ENCODE data around the gene PET100. TPM values are rescaled to one million over a fixed set of nuclear protein-coding genes. Genes with fewer than 3 reads are reported as not detected.

Gene PET100
- total RNA-seq, 1 experiment from 2014 or later, result 126 TPM

GRCh38 chr19:7628589-7629311 is 843 bp upstream of the PET100 start:
- H3K79me2 ChIP-seq (ENCODE audit: insufficient read depth, low read length), result peaks cover 65% of the 10 kb centered on the region
- TF ChIP-seq SP1 (IDR thresholded peaks at IDR 0.05; ENCODE audit: low read depth), result no peak
- TF ChIP-seq YY1 (IDR thresholded peaks at IDR 0.05; ENCODE audit: extremely low read depth, insufficient replicate concordance, low read depth, low read length), result no peak
- TF ChIP-seq JUND (IDR thresholded peaks at IDR 0.05), result no peak
- TF ChIP-seq RAD21 (IDR thresholded peaks at IDR 0.05; ENCODE audit: low read depth), result no peak
- TF ChIP-seq, protein P1, sequence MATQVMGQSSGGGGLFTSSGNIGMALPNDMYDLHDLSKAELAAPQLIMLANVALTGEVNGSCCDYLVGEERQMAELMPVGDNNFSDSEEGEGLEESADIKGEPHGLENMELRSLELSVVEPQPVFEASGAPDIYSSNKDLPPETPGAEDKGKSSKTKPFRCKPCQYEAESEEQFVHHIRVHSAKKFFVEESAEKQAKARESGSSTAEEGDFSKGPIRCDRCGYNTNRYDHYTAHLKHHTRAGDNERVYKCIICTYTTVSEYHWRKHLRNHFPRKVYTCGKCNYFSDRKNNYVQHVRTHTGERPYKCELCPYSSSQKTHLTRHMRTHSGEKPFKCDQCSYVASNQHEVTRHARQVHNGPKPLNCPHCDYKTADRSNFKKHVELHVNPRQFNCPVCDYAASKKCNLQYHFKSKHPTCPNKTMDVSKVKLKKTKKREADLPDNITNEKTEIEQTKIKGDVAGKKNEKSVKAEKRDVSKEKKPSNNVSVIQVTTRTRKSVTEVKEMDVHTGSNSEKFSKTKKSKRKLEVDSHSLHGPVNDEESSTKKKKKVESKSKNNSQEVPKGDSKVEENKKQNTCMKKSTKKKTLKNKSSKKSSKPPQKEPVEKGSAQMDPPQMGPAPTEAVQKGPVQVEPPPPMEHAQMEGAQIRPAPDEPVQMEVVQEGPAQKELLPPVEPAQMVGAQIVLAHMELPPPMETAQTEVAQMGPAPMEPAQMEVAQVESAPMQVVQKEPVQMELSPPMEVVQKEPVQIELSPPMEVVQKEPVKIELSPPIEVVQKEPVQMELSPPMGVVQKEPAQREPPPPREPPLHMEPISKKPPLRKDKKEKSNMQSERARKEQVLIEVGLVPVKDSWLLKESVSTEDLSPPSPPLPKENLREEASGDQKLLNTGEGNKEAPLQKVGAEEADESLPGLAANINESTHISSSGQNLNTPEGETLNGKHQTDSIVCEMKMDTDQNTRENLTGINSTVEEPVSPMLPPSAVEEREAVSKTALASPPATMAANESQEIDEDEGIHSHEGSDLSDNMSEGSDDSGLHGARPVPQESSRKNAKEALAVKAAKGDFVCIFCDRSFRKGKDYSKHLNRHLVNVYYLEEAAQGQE (IDR thresholded peaks at IDR 0.05; ENCODE audit: low read depth), result no peak
- TF ChIP-seq SIN3A (IDR thresholded peaks at IDR 0.05; ENCODE audit: low read depth), result no peak
- TF ChIP-seq CBX3 (IDR thresholded peaks at IDR 0.05; ENCODE audit: low read depth), result no peak
- TF ChIP-seq SRF (IDR thresholded peaks at IDR 0.05; ENCODE audit: low read depth), result no peak
- TF ChIP-seq EGR1 (IDR thresholded peaks at IDR 0.05; ENCODE audit: low read depth), result no peak
- TF ChIP-seq POLR2A (IDR thresholded peaks at IDR 0.05; ENCODE audit: borderline replicate concordance, extremely low read depth, insufficient read depth, insufficient read length), result no peak
- TF ChIP-seq ELF1 (IDR thresholded peaks at IDR 0.05; ENCODE audit: borderline replicate concordance, low read depth), result no peak
- no peak for TF ChIP-seq CEBPB (IDR thresholded peaks at IDR 0.05; ENCODE audit: low read depth)
- no peak for TF ChIP-seq FOSL1 (IDR thresholded peaks at IDR 0.05; ENCODE audit: low read depth)
- TF ChIP-seq, protein P2, sequence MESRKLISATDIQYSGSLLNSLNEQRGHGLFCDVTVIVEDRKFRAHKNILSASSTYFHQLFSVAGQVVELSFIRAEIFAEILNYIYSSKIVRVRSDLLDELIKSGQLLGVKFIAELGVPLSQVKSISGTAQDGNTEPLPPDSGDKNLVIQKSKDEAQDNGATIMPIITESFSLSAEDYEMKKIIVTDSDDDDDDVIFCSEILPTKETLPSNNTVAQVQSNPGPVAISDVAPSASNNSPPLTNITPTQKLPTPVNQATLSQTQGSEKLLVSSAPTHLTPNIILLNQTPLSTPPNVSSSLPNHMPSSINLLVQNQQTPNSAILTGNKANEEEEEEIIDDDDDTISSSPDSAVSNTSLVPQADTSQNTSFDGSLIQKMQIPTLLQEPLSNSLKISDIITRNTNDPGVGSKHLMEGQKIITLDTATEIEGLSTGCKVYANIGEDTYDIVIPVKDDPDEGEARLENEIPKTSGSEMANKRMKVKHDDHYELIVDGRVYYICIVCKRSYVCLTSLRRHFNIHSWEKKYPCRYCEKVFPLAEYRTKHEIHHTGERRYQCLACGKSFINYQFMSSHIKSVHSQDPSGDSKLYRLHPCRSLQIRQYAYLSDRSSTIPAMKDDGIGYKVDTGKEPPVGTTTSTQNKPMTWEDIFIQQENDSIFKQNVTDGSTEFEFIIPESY (IDR thresholded peaks at IDR 0.05; ENCODE audit: extremely low read depth, insufficient replicate concordance, low read length), result no peak
- TF ChIP-seq, protein P3, sequence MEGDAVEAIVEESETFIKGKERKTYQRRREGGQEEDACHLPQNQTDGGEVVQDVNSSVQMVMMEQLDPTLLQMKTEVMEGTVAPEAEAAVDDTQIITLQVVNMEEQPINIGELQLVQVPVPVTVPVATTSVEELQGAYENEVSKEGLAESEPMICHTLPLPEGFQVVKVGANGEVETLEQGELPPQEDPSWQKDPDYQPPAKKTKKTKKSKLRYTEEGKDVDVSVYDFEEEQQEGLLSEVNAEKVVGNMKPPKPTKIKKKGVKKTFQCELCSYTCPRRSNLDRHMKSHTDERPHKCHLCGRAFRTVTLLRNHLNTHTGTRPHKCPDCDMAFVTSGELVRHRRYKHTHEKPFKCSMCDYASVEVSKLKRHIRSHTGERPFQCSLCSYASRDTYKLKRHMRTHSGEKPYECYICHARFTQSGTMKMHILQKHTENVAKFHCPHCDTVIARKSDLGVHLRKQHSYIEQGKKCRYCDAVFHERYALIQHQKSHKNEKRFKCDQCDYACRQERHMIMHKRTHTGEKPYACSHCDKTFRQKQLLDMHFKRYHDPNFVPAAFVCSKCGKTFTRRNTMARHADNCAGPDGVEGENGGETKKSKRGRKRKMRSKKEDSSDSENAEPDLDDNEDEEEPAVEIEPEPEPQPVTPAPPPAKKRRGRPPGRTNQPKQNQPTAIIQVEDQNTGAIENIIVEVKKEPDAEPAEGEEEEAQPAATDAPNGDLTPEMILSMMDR (IDR thresholded peaks at IDR 0.05 in 2 of 3, conservative IDR thresholded peaks at IDR 0.05 in 1 of 3; ENCODE audit: borderline replicate concordance in 1 of 3, insufficient read depth in 1 of 3, low read depth in 2 of 3, low read length in 2 of 3), result no peak
- ChIA-PET CTCF (interaction anchor here (1.0 to 1.7 kb wide), 3 partner anchors 52 to 784 kb away, joined by 4 to 11 read pairs (median 6); partner anchors contain the start of genes MARCHF2 and TRAPPC5), RAD21 (ENCODE audit: low non-redundant PET in 1 of 2, low total read pairs in 2 of 2, uncharacterized antibody in 2 of 2, unreplicated experiment in 2 of 2) (interaction anchor here (0.6 to 0.8 kb wide), 3 partner anchors 60 to 272 kb away, joined by 3 read pairs; no protein-coding TSS in a partner anchor), POLR2A (interaction anchor here (0.8 to 2.0 kb wide), 2 partner anchors 9 to 23 kb away, joined by 5 to 6 read pairs; no protein-coding TSS in a partner anchor)
- peaks cover 7 to 18% of the 10 kb centered on the region in 2 experiments for H3K4me1 ChIP-seq (ENCODE audit: control insufficient read depth in 1 of 2, insufficient read depth in 2 of 2, low read length in 2 of 2)
- H3K4me2 ChIP-seq (ENCODE audit: low read length), result peak overlapping the region; percentile 95
- H3K36me3 ChIP-seq (ENCODE audit: control insufficient read depth in 1 of 2, insufficient read depth in 2 of 2, low read length in 2 of 2), result peaks cover 0 to 20% of the 10 kb centered on the region in 2 experiments; a peak in 3 of 4 replicates
- peak overlapping the region; percentile 79 to 96 for H3K4me3 ChIP-seq (replicated peaks in 1 of 2; ENCODE audit: low read depth in 1 of 2, low read length in 2 of 2)
- intact Hi-C loops (cut with micrococcal nuclease), result no loop called here
- no peaks in the 10 kb centered on the region for H3K9me2 ChIP-seq (ENCODE audit: insufficient read depth)
- no peaks in the 10 kb centered on the region for H3K27me3 ChIP-seq (ENCODE audit: insufficient read depth, low read length)
- peak overlapping the region; percentile 66 for H3K27ac ChIP-seq (ENCODE audit: low read depth, low read length)
- ATAC-seq (no peak), DNase-seq (ENCODE audit: low read depth, low spot score) (no peak)
- H3K9me3 ChIP-seq (ENCODE audit: control insufficient read depth in 1 of 2, insufficient read depth in 1 of 2, low read depth in 1 of 2, low read length in 2 of 2), result no peaks in the 10 kb centered on the region
- H3K9ac ChIP-seq (ENCODE audit: low read length), result peak overlapping the region; percentile 90
- no peak overlapping the region for H2AFZ ChIP-seq (ENCODE audit: low read depth, low read length, poor library complexity, severe bottlenecking)
- TSS peak; percentile 88 for BruUV-seq (replicated peaks)
- H4K20me1 ChIP-seq (ENCODE audit: insufficient read depth), result no peaks in the 10 kb centered on the region
